SHP77 treated with DMSO at 0.1 percent for 48 hours (cell line): ENCODE data around the gene TIMM22.
"Not testable (repeated sequence)": the region's sequence is repeated elsewhere in the genome, so short reads cannot be mapped to it uniquely, and the experiment has no call there.

ENCODE experiments used
- DNase-seq: peaks from one replicate; lab custom pipeline; 2025; lab: John Stamatoyannopoulos, UW

The TIMM22 gene

GRCh38 chr17:1039511-1040215, 42.7 kb downstream of the TIMM22 start:
- DNase-seq = no peak

DNA sequence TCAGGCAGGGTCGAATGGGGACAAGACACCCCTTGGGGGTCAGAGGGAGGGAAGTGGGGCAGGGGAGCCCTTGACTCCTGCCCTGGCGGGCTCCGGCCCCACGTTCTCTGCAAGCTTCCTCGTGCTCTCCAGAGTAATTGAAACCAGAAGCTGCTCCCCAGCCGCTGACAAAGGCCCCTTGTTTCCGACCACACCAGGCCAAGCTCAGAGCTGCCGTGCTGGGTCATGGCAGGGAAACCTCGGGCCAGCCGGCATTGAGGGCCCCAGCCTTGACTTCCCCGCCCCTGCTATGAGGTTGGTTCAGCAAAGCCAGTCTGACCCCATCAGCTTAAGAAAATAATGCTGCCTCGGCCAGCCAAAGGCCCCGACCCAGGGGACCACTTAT, 43.3 kb downstream of the TIMM22 start:
- DNase-seq = no peak

GRCh38 chr17:1041746-1042145, 44.8 kb downstream of the TIMM22 start:
- DNase-seq = no peak

- no peak for DNase-seq
Observed at GRCh38 chr17:1042486-1042885, 45.6 kb downstream of the TIMM22 start.

- no peak for DNase-seq
Observed at GRCh38 chr17:1043601-1044251, 46.8 kb downstream of the TIMM22 start.

GRCh38 chr17:1044387-1045009, 47.6 kb downstream of the TIMM22 start:
- not testable (repeated sequence) for DNase-seq

- DNase-seq = no peak
Observed at GRCh38 chr17:1045456-1045855, 48.5 kb downstream of the TIMM22 start.

GRCh38 chr17:1047177-1047878, 50.4 kb downstream of the TIMM22 start:
- DNase-seq = no peak

- no peak for DNase-seq
Observed at GRCh38 chr17:1047879-1048470, 51.0 kb downstream of the TIMM22 start.

GRCh38 chr17:1048516-1049115, 51.7 kb downstream of the TIMM22 start:
- not testable (repeated sequence) for DNase-seq

DNA sequence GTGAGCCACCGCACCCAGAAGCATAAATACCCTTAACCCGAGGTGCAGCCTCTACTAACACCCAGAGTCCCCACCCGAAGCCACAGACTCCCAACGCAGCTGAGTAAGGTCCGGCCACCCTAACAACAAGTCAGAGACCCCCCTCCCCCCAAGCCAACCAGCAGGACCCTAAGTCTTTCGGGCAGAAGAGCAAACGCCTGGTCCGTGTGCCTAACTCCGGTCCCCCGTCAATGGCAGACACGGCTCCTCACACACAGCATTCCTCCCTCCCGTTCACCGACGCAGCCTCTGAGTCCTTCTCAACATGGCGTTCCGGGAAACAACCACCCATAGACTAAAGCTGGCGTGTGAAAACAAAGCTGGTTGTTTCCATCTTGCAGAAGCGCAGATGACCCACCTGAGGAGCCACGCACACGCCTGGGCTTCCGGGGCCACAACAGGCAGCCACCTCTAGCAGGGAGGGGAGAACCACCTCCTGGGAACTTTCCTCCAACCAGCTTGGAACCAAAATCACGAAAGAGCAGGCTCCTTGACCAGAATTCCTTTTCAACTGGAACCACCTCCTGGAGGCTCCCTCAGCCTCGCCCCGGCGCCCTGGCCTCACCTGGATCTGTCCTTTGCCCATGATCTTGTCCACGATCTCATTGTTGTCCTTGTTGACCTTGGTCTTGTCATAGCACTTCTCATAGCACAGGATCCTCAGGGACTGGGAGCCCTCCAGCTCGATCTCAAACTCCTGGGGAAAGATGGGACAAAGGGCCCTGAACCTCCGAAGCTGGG, 52.7 kb downstream of the TIMM22 start:
- DNase-seq = no peak

DNA sequence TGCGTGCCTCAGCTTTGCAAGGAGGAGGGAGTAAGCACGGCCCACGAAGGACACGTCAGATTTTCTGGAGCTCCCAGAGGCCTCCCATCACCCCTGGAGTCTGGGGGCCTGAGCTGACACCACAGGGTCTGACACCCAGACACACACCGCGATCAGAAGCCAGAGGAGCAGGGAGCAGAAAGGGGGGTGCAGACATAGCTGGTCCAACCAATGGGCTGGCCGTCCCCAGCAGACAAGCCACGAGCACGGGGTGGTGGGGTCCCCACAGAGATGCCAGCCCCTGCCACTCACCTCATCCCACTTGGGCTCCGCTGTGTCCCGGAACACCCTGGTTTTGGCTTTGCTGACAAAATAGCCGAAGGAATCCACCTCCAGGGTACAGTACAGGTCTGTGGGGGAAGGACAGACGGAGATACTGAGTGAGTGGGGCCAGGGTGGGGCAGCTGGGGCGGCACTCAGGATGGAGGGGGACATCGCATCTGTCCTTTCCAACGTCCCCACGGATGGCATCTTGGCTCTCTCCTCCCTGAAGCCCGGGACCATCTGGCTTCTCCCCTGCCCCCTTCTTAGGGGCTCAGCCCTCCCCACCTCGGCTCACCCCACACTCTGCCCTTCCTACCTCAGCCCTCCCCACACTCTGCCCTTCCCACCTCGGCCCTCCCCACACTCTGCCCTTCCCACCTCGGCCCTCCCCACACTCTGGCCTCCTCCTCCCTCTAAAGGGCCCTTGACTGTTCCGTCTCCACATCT, 53.5 kb downstream of the TIMM22 start:
- no peak for DNase-seq

DNA sequence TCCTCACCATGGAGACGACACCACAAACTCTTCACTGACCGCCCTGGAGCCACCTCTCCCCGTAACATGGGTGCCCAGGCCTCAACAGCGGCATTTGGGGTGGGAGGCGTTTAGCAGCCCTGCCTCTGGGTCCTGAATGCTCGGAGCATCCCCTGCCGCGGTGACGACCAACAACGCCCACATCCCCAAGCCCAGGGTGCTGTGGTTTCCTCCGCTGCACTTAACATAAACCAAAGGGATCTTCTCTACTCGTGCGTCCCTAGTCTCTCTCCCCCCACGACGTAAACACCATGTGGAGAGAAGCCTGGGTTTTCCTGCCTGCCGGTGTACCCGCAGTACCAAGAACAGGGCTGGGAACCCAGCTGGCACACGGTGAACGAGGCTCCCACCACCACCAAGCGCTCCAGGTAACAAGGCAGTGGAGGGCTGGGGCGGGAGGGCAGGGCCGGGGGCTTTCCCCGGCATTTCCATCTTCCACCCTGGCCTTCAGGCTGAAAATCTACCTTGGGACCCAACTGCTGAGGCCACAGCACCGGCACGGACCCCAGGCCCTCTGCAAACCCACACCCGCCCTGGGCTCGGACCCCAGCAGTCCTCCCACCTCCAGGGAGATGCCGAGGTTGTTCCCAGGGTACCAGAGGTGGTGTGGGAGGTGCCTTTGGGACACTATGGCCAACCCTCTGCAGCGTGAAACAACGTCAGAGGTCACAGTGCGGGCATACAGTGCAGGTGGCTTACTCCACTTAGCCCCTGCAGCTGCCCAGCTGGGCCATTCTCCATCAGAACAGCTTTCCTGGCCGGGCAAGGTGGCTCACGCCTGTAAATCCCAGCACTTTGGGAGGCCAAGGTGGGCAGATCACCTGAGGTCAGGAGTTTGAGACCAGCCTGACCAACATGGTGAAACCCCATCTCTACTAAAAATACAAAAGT, 54.3 kb downstream of the TIMM22 start:
- no peak for DNase-seq
